Neural progenitor cell (in vitro differentiated cells): Measurements from ENCODE around the gene BRSK2. TPM values are rescaled to one million over a fixed set of nuclear protein-coding genes. Genes with fewer than 3 reads are reported as not detected.
"Not testable (repeated sequence)": the region's sequence is repeated elsewhere in the genome, so short reads cannot be mapped to it uniquely, and the experiment has no call there.

ENCODE experiments used
- DNase-seq: peaks from one replicate; pipeline ENCODE4 v3.0.0-alpha.2; 2016; ENCODE audit warnings: low spot score
- H2AFZ ChIP-seq: fragments of 200-600 bp; sonication (generic); replicated peaks from 2 replicates; pipeline ENCODE4 v1.6.1; 2016; ENCODE audit warnings: antibody characterized with exemption
- H3F3A ChIP-seq: fragments of 200-600 bp; sonication (generic); 2 replicates; pipeline ENCODE4 v1.6.1; 2016; ENCODE audit warnings: antibody characterized with exemption, low read depth
- H3K27ac ChIP-seq: fragments of 200-600 bp; sonication (generic); 2 replicates; pipeline ENCODE4 v1.5.1; 2016; ENCODE audit warnings: mild to moderate bottlenecking
- H3K27me3 ChIP-seq: fragments of 200-600 bp; sonication (generic); 2 replicates; pipeline ENCODE4 v1.6.1; 2016; ENCODE audit warnings: mild to moderate bottlenecking, moderate library complexity
- H3K36me3 ChIP-seq: fragments of 200-600 bp; sonication (generic); 2 replicates; pipeline ENCODE4 v1.5.1; 2016
- H3K4me1 ChIP-seq: fragments of 200-600 bp; sonication (generic); 2 replicates; pipeline ENCODE4 v1.6.1; 2016; ENCODE audit warnings: mixed run types
- H3K4me2 ChIP-seq: fragments of 200-600 bp; sonication (generic); 2 replicates; pipeline ENCODE4 v1.6.1; 2016
- H3K4me3 ChIP-seq: fragments of 200-600 bp; sonication (generic); 2 replicates; pipeline ENCODE4 v1.5.1; 2016
- H3K79me2 ChIP-seq: fragments of 200-600 bp; sonication (generic); 2 replicates; pipeline ENCODE4 v1.6.1; 2016; ENCODE audit warnings: low read depth
- H3K9ac ChIP-seq: fragments of 200-600 bp; sonication (generic); 2 replicates; pipeline ENCODE4 v1.6.1; 2016
- H3K9me3 ChIP-seq: fragments of 200-600 bp; sonication (generic); 2 replicates; pipeline ENCODE4 v1.5.1; 2016; ENCODE audit warnings: low read depth
- H4K20me1 ChIP-seq: fragments of 200-600 bp; sonication (generic); 2 replicates; pipeline ENCODE4 v1.6.1; 2016; ENCODE audit warnings: low read depth
- H3K27ac Mint-ChIP-seq: 3 replicates; pipeline ENCODE4 v1.8.0; 2021; ENCODE audit warnings: mixed read lengths
- H3K27me3 Mint-ChIP-seq: 2 replicates; pipeline ENCODE4 v1.8.0; 2022; ENCODE audit warnings: low read depth, mild to moderate bottlenecking, inconsistent platforms, moderate library complexity, mixed read lengths; ENCODE audit not compliant: insufficient read depth
- H3K36me3 Mint-ChIP-seq: 3 replicates; pipeline ENCODE4 v1.8.0; 2021; ENCODE audit warnings: mixed read lengths
- H3K4me1 Mint-ChIP-seq: 3 replicates; pipeline ENCODE4 v1.8.0; 2021; ENCODE audit warnings: mixed read lengths
- H3K4me3 Mint-ChIP-seq: 3 replicates; pipeline ENCODE4 v1.8.0; 2021; ENCODE audit warnings: mild to moderate bottlenecking, moderate library complexity, mixed read lengths
- H3K9me3 Mint-ChIP-seq: 3 replicates; pipeline ENCODE4 v1.8.0; 2020; ENCODE audit warnings: mixed read lengths
- CTCF ChIP-seq: fragments of 200-600 bp; sonication (generic); IDR thresholded peaks from 2 replicates; pipeline ENCODE4 v1.5.1; 2017; ENCODE audit warnings: antibody characterized with exemption, mild to moderate bottlenecking
- EZH2 ChIP-seq: fragments of 200-600 bp; sonication (generic); IDR thresholded peaks from 2 replicates; pipeline ENCODE4 v1.6.1; 2017; ENCODE audit warnings: antibody characterized with exemption, mild to moderate bottlenecking, moderate library complexity
- EZH2phosphoT487 ChIP-seq: fragments of 200-600 bp; sonication (generic); IDR thresholded peaks from 2 replicates; pipeline ENCODE4 v1.6.1; 2017; ENCODE audit warnings: antibody characterized with exemption
- total RNA-seq: library from RNA; depleted of rRNA; stranded (reverse); fragments of >200 nt; gene quantifications from 2 replicates; pipeline ENCODE4 v1.2.3, GENCODE V29; 2015; ENCODE audit warnings: low replicate concordance

The BRSK2 gene
- total RNA-seq, 1 donor from 2014 or later: 8.2 TPM

- Mint-ChIP-seq H3K4me3 (no peak overlapping the region), H3K9me3 (peaks cover 6% of the 10 kb centered on the region), H3K36me3 (peaks cover 6% of the 10 kb centered on the region), H3K27ac (peak overlapping the region; percentile 93), H3K4me1 (peaks cover 10% of the 10 kb centered on the region), H3K27me3 (peaks cover 2% of the 10 kb centered on the region)
- DNase-seq: no peak
- Histone ChIP-seq H3K4me1 (peaks cover 11% of the 10 kb centered on the region), H3K36me3 (no peaks in the 10 kb centered on the region), H3K4me3 (no peak overlapping the region), H4K20me1 (peaks cover 26% of the 10 kb centered on the region), H3K4me2 (no peak overlapping the region), H2AFZ (no peak overlapping the region), H3F3A (no peaks in the 10 kb centered on the region), H3K9ac (no peak overlapping the region), H3K27me3 (no peaks in the 10 kb centered on the region), H3K9me3 (no peaks in the 10 kb centered on the region), H3K27ac (no peak overlapping the region), H3K79me2 (peaks cover 8% of the 10 kb centered on the region)
- TF ChIP-seq EZH2phosphoT487 (no peak), CTCF (no peak), EZH2 (no peak)
Measured at GRCh38 chr11:1409108-1409851, 19.5 kb downstream of the BRSK2 start.

- not testable (repeated sequence) for H3K27me3 ChIP-seq, H3K36me3 Mint-ChIP-seq, H3K4me2 ChIP-seq, H3K9me3 Mint-ChIP-seq, H3K9me3 ChIP-seq, H3K27ac ChIP-seq, H2AFZ ChIP-seq, H3K27me3 Mint-ChIP-seq, DNase-seq, H3K36me3 ChIP-seq, H3K79me2 ChIP-seq, H3K4me3 ChIP-seq, H3K9ac ChIP-seq, H3F3A ChIP-seq, H3K4me3 Mint-ChIP-seq
- Histone ChIP-seq H3K4me1 (peaks cover 11% of the 10 kb centered on the region), H4K20me1 (peaks cover 21% of the 10 kb centered on the region)
- peak overlapping the region; percentile 93 for H3K27ac Mint-ChIP-seq
- H3K4me1 Mint-ChIP-seq: peaks cover 10% of the 10 kb centered on the region
Measured at GRCh38 chr11:1409852-1410125, 20.1 kb downstream of the BRSK2 start.

GRCh38 chr11:1410366-1411291 is 20.9 kb downstream of the BRSK2 start:
- peak; percentile 73 for DNase-seq
- H3K4me3 ChIP-seq: no peak overlapping the region
- H2AFZ ChIP-seq: no peak overlapping the region
- no peak overlapping the region for H3K9ac ChIP-seq
- Mint-ChIP-seq H3K36me3 (peaks cover 10% of the 10 kb centered on the region), H3K27me3 (peaks cover 2% of the 10 kb centered on the region), H3K4me1 (peaks cover 10% of the 10 kb centered on the region), H3K4me3 (no peak overlapping the region), H3K27ac (no peak overlapping the region), H3K9me3 (peaks cover 14% of the 10 kb centered on the region)
- peaks cover 13% of the 10 kb centered on the region for H4K20me1 ChIP-seq
- TF ChIP-seq CTCF (no peak), EZH2phosphoT487 (no peak), EZH2 (no peak)
- no peaks in the 10 kb centered on the region for H3K9me3 ChIP-seq
- H3K4me2 ChIP-seq: peak overlapping the region; percentile 45
- peaks cover 11% of the 10 kb centered on the region for H3K4me1 ChIP-seq
- H3K27me3 ChIP-seq: no peaks in the 10 kb centered on the region
- peaks cover 8% of the 10 kb centered on the region for H3K79me2 ChIP-seq
- H3K27ac ChIP-seq: no peak overlapping the region
- H3F3A ChIP-seq: no peaks in the 10 kb centered on the region
- H3K36me3 ChIP-seq: no peaks in the 10 kb centered on the region
